GM10847 (cell line): ENCODE measurements around the gene ROR1.

Source experiments
- POLR2A ChIP-seq: IDR thresholded peaks from 2 replicates; pipeline ENCODE4 v1.6.1; 2011; ENCODE audit not compliant: insufficient read length; ENCODE audit errors: extremely low read depth

The ROR1 gene

DNA sequence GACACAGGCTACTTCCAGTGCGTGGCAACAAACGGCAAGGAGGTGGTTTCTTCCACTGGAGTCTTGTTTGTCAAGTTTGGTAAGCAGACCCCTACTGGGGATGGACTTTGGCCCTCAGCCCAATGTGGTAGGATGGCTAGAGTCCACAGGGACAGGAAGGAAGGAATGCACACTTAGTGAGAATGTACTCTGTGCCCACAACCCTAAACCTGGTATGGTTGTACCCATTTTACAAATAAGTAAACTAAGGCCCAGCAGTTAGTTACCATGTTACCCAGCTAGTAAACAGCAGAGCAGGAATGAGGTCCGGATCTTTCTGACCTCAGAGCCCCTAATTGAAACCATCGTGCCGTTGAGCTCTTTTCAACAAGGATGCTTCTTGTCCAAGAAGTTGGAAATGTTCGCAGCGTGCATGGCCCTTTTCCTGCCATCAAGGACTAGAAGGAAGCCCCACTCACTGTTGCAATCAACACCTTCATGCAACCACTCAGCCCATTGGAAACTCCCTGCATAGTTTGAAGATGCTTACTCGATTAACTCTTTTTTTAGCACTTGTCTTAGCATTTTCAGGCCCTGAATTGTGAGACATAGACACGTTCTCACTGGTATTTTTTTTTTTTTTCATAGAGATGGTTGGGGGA is 276.2 kb downstream of the ROR1 start:
- no peak for TF ChIP-seq POLR2A

GRCh38 chr1:64050601-64051000 is 276.8 kb downstream of the ROR1 start:
- TF ChIP-seq POLR2A: no peak

DNA sequence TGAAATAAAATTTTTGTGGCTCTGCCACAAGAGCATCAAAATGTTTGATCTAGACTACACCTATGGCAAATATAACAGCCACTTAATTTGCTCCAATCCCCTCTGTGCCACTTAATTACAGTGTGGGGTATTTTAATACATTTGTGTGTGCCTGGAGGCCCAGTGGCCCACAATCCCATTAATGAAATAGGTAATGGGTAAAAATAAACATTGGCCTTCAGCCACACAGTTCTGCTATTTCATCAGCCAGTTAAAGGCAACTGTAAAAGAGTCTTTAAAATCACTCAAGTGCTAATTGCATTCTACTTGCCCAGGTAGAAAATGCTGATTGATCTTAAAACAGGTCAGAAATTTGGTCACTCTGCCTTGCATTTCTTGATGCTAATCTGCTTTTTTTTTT is 278.0 kb downstream of the ROR1 start:
- TF ChIP-seq POLR2A: no peak

GRCh38 chr1:64052777-64053176 is 279.0 kb downstream of the ROR1 start:
- TF ChIP-seq POLR2A: no peak

DNA sequence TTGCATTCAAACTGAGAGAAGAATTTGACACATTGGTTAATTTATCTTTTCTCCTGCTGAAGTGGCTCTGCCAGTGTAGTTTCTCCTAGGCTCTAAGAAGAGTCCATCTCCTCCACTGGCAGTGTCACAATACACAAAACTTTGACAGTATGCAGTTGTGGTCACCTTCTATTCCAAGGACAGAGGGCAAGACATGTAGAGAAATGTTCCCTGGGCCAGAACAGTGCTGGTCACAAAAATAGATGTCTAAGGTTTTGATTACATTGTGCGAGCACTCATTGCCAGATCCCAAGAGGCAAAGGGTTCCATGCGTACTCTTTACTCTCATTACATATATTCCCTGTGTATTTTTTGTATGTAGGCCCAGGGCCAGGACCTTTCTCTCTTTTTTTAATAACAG is 281.5 kb downstream of the ROR1 start:
- TF ChIP-seq POLR2A: no peak

DNA sequence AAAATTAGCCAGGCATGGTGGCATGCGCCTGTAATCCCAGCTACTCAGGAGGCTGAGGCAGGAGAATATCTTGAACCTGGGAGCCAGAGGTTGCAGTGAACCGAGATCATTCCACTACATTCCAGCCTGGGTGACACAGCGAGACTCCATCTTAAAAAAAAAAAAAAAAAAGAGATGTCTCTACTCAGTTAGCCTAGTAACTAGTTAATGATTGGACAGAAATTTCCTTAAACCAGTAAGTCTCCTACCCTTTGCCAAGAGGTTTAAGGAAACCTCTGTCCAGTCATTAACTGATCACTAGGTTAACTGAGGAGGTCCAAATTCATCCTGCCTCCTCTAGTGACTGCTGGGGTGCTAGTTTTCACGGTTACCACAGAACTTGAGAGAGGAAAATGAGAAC is 285.7 kb downstream of the ROR1 start:
- no peak for TF ChIP-seq POLR2A

DNA sequence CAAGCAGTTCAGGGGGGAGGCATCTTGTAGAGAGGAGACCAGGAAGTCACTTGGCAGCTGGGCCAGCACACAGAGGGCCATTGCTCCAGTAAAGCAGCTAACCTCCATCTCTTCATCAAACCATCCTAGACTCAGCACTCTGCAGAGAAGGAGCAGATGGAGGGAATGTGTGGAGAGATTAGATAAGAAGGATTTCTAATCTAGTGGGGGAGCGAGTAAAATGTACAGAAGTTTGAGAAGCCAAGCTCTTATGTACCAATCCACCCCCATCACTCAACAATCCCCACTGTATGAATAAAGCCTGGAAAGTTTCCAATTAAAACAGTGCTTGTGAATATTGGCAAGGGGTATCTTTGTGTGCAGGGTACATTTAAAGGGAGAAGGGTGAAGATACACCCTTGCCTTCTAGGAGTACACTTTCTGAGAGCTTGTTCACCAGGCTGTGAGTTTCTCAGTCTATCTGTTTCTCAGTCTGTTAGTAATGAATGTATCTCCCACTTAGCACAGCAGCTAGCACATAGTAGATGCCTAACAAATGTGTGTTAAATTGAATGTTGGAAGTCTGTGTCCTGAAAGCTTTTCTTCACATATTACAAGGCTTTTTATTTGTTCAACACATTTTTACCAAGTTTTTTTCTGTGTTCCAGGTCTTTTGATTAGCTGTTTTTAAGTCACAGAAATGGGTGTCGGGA is 286.9 kb downstream of the ROR1 start:
- no peak for TF ChIP-seq POLR2A

DNA sequence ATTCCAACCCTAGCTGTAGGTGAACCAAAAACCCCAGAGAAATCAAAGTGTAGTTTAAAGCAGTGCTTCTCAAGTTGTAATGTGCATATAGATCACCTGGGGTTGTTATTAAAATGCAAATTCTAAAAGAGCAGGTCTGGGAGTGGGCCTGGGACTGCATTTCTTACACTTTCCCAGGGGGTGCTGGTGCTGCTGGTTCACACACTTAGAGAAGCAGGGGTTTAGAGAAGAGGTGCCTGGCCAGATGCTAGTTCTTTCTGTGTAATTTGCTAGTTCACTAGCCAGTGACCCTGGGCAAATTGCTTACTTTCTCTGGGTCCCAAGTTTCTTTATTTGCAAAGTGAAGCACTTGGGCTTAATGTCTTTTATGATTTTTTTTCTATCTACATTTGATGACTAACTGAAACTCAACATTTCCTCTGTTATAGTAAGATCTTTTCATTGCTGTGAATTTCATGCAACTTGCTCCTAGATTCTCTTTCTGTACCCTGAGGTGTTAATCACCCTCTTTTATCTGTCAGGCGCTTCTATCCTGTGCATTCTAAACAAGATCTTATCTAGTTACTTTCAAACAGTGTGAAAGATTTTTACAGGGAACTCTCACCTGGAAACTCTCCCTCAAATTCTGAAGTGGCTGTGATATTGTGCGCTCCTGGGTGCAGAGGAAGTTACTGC is 287.8 kb downstream of the ROR1 start:
- no peak for TF ChIP-seq POLR2A

DNA sequence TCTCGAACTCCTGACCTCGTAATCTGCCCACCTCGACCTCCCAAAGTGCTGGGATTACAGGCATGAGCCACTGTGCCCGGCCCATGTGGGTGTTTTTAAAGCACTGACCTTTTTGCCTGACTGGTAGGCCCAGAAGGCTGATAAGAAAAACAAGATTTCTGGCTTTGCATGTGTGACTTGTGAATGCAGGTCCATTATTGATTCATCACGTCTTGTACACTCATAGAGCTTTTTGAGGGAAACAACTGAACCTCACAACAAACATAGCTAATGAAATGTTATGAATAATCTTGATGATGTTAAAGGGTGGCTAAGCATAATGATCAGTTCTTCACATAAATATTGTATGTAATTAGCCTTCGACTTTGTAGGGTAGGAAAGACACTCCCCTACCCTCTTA is 288.7 kb downstream of the ROR1 start:
- no peak for TF ChIP-seq POLR2A

- TF ChIP-seq POLR2A: no peak
These were observed 289.2 kb downstream of the ROR1 start for GRCh38 chr1:64062941-64063581.

- TF ChIP-seq POLR2A: no peak
These were observed 291.8 kb downstream of the ROR1 start for GRCh38 chr1:64065571-64065970.

GRCh38 chr1:64072089-64072793 is 298.4 kb downstream of the ROR1 start:
- no peak for TF ChIP-seq POLR2A

- TF ChIP-seq POLR2A: no peak
These were observed 299.9 kb downstream of the ROR1 start for GRCh38 chr1:64073705-64074104.

DNA sequence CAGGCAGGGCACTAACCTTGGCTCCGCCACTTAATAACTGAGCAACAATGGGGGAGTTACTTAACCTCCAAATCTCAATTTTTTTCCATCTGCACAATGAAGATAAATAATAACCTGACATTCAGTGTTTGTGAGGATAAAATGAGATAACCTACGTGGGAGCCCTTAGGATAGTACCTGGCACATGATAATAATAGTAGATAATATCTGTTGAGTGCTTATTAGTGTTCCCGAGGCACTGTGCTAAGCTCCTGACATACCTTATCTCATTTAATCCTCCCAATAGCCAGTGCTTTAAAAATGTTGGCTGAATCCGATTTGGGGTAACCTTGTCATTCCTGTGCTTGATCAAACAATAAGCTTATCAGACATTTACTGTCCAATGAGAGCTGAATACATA is 300.9 kb downstream of the ROR1 start:
- TF ChIP-seq POLR2A: no peak

GRCh38 chr1:64077281-64077940 is 303.6 kb downstream of the ROR1 start:
- TF ChIP-seq POLR2A: no peak
